Hepatocyte (in vitro differentiated cells): ENCODE measurements around the gene CKAP2. TPM values are rescaled to one million over a fixed set of nuclear protein-coding genes. Genes with fewer than 3 reads are reported as not detected.
A peak's percentile ranks its signal among the peaks of the same experiment; 100 is the strongest.

Experiments used
- DNase-seq: peaks from one replicate; pipeline ENCODE4 v3.0.0-alpha.2; 2016; ENCODE audit warnings: low spot score
- H2AFZ ChIP-seq: fragments of 200-600 bp; sonication (generic); 2 replicates; pipeline ENCODE4 v1.6.0; 2016; ENCODE audit warnings: antibody characterized with exemption, mild to moderate bottlenecking
- H3K27ac ChIP-seq: fragments of 200-600 bp; sonication (generic); 2 replicates; pipeline ENCODE4 v1.5.1; 2016; ENCODE audit warnings: mild to moderate bottlenecking
- H3K27me3 ChIP-seq: fragments of 200-600 bp; sonication (generic); 2 replicates; pipeline ENCODE4 v1.6.1; 2016
- H3K36me3 ChIP-seq: fragments of 200-600 bp; sonication (generic); replicated peaks from 2 replicates; pipeline ENCODE4 v1.5.1; 2016; ENCODE audit warnings: low read depth; ENCODE audit not compliant: insufficient read depth
- H3K4me1 ChIP-seq: fragments of 200-600 bp; sonication (generic); 2 replicates; pipeline ENCODE4 v1.5.1; 2016; ENCODE audit warnings: mild to moderate bottlenecking, moderate library complexity; ENCODE audit not compliant: insufficient read depth
- H3K4me2 ChIP-seq: fragments of 200-600 bp; sonication (generic); 2 replicates; pipeline ENCODE4 v1.6.0; 2016
- H3K4me3 ChIP-seq: fragments of 200-600 bp; sonication (generic); 2 replicates; pipeline ENCODE4 v1.5.1; 2016; ENCODE audit warnings: mild to moderate bottlenecking
- H3K79me2 ChIP-seq: fragments of 200-600 bp; sonication (generic); 2 replicates; pipeline ENCODE4 v1.6.0; 2017; ENCODE audit warnings: mild to moderate bottlenecking
- H3K9me2 ChIP-seq: fragments of 200-600 bp; sonication (generic); replicated peaks from 2 replicates; pipeline ENCODE4 v1.6.0; 2017; ENCODE audit warnings: mild to moderate bottlenecking; ENCODE audit not compliant: insufficient read depth
- H3K9me3 ChIP-seq: fragments of 200-600 bp; sonication (generic); 2 replicates; pipeline ENCODE4 v1.5.1; 2016; ENCODE audit warnings: low read depth, mild to moderate bottlenecking
- H4K20me1 ChIP-seq: fragments of 200-600 bp; sonication (generic); 2 replicates; pipeline ENCODE4 v1.6.0; 2016; ENCODE audit warnings: mild to moderate bottlenecking; ENCODE audit not compliant: insufficient read depth, poor library complexity, severe bottlenecking
- EZH2 ChIP-seq: fragments of 200-600 bp; sonication (generic); IDR thresholded peaks from 2 replicates; pipeline ENCODE4 v1.6.1; 2016; ENCODE audit warnings: antibody characterized with exemption, mild to moderate bottlenecking, borderline replicate concordance
- EZH2phosphoT487 ChIP-seq: fragments of 200-600 bp; sonication (generic); IDR thresholded peaks from one replicate; pipeline ENCODE4 v1.6.1; 2018; ENCODE audit warnings: antibody characterized with exemption, mild to moderate bottlenecking, low read depth, moderate library complexity; ENCODE audit not compliant: unreplicated experiment, severe bottlenecking
- WGBS: methylation state at CpG from one replicate; pipeline ENCODE4 v1.1.6; 2016; ENCODE audit warnings: low lambda C conversion rate; ENCODE audit errors: missing lambda C conversion rate; 5-methylcytosine and 5-hydroxymethylcytosine counted together
- polyA plus RNA-seq: library from polyadenylated mRNA; unstranded; fragments of >200 nt; fragmentation: Nextera tagmentation; extraction: Ambion mirVana; gene quantifications from 2 replicates; pipeline ENCODE4 v1.2.1, GENCODE V29; 2016
- total RNA-seq: library from RNA; depleted of rRNA; stranded (reverse); fragments of >200 nt; gene quantifications from 2 replicates; pipeline ENCODE4 v1.2.3, GENCODE V29; 2014
- TF ChIP-seq, protein P1 (sequence below): fragments of 200-600 bp; sonication (generic); IDR thresholded peaks from 2 replicates; pipeline ENCODE4 v1.5.1; 2016; ENCODE audit warnings: antibody characterized with exemption, mild to moderate bottlenecking; ENCODE audit not compliant: poor library complexity

Gene CKAP2
- total and polyA plus RNA-seq, 2 experiments from 2014 or later = 15.3 to 20.7 TPM

DNA sequence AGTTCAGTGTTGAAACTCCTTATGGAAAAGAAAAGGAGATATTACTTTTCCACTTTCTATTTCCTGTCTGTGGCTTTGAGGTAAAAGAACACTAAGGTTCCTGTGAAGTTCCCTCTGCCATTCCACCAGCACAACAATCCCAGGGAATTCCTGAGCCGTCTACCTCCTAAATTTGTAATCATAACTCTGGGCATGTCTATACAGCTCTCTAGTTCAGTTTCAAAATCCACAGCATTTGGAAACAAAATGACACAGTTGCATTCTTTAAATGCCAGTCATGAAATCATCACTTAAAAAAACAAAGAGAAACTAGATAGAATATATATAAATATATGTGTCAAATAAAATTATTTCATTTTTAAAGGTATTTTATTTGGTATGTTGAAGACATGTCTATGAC lies 40.3 kb upstream of the CKAP2 start:
- DNase-seq = no peak
- TF ChIP-seq, protein P1, sequence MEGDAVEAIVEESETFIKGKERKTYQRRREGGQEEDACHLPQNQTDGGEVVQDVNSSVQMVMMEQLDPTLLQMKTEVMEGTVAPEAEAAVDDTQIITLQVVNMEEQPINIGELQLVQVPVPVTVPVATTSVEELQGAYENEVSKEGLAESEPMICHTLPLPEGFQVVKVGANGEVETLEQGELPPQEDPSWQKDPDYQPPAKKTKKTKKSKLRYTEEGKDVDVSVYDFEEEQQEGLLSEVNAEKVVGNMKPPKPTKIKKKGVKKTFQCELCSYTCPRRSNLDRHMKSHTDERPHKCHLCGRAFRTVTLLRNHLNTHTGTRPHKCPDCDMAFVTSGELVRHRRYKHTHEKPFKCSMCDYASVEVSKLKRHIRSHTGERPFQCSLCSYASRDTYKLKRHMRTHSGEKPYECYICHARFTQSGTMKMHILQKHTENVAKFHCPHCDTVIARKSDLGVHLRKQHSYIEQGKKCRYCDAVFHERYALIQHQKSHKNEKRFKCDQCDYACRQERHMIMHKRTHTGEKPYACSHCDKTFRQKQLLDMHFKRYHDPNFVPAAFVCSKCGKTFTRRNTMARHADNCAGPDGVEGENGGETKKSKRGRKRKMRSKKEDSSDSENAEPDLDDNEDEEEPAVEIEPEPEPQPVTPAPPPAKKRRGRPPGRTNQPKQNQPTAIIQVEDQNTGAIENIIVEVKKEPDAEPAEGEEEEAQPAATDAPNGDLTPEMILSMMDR = no peak
- TF ChIP-seq EZH2phosphoT487 (no peak), EZH2 (no peak)
- H3K79me2 ChIP-seq = no peaks in the 10 kb centered on the region
- H3K4me1 ChIP-seq = no peaks in the 10 kb centered on the region
- no peaks in the 10 kb centered on the region for H3K36me3 ChIP-seq
- H3K9me2 ChIP-seq = no peaks in the 10 kb centered on the region
- no peak overlapping the region for H3K27ac ChIP-seq
- H2AFZ ChIP-seq = no peak overlapping the region
- H3K4me3 ChIP-seq = no peak overlapping the region
- WGBS = 76% methylated on average over 1 of the region's 1 CpG
- no peaks in the 10 kb centered on the region for H3K27me3 ChIP-seq
- H3K9me3 ChIP-seq = no peaks in the 10 kb centered on the region
- no peaks in the 10 kb centered on the region for H4K20me1 ChIP-seq
- no peak overlapping the region for H3K4me2 ChIP-seq

DNA sequence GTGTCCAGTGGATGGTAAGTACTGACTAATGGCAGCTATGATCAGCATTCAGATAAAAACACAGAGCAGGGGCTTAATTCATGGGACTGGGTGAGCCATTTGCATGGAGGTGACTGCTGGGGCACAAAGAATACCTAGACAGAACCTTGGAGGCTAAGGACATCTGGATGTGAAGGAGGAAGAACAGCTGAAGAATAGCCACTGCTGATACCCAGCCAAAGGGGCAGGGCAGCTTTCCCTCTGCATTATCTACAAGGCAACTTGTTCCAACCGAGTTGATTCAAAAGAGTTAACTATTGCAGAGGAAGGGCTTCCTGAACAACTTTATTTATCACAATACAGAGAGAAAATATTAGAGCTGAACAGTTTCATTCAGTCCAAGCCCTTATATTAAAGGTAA lies 36.2 kb upstream of the CKAP2 start:
- no peaks in the 10 kb centered on the region for H4K20me1 ChIP-seq
- TF ChIP-seq, protein P1 = no peak
- TF ChIP-seq EZH2 (no peak), EZH2phosphoT487 (no peak)
- H3K79me2 ChIP-seq = no peaks in the 10 kb centered on the region
- no peak overlapping the region for H3K27ac ChIP-seq
- H3K9me2 ChIP-seq = no peaks in the 10 kb centered on the region
- H3K9me3 ChIP-seq = no peaks in the 10 kb centered on the region
- no peaks in the 10 kb centered on the region for H3K4me1 ChIP-seq
- H2AFZ ChIP-seq = no peak overlapping the region
- H3K4me2 ChIP-seq = no peak overlapping the region
- H3K4me3 ChIP-seq = no peak overlapping the region
- H3K27me3 ChIP-seq = no peaks in the 10 kb centered on the region
- no peaks in the 10 kb centered on the region for H3K36me3 ChIP-seq
- 59% methylated on average over 1 of the region's 1 CpG for WGBS
- DNase-seq = no peak

DNA sequence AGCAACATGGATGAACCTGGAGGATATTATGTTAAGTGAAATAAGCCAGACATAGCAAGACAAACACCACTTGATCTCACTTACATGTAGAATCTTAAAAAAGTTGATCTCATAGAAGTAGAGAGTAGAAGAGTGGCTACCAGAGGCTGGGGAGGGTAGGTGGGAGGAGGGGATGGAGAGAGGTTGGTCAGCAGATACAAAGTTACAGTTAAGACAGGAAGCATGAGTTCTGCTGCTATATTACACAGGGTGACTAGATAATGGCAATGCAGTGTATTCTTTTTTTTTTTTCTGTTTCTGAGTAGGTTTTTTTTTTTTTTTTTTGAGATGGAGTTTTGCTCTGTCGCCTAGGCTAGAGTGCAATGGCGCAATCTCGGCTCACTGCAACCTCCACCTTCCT lies 34.1 kb upstream of the CKAP2 start:
- no peaks in the 10 kb centered on the region for H3K9me2 ChIP-seq
- H4K20me1 ChIP-seq = no peaks in the 10 kb centered on the region
- no peak overlapping the region for H2AFZ ChIP-seq
- H3K27me3 ChIP-seq = no peaks in the 10 kb centered on the region
- H3K79me2 ChIP-seq = no peaks in the 10 kb centered on the region
- no peak overlapping the region for H3K4me3 ChIP-seq
- no peak overlapping the region for H3K4me2 ChIP-seq
- DNase-seq = no peak
- H3K36me3 ChIP-seq = no peaks in the 10 kb centered on the region
- no peaks in the 10 kb centered on the region for H3K4me1 ChIP-seq
- H3K27ac ChIP-seq = no peak overlapping the region
- TF ChIP-seq EZH2 = no peak
- TF ChIP-seq, protein P1 = no peak
- no peak for TF ChIP-seq EZH2phosphoT487
- H3K9me3 ChIP-seq = no peaks in the 10 kb centered on the region
- WGBS = 100% methylated on average over 2 of the region's 3 CpGs

DNA sequence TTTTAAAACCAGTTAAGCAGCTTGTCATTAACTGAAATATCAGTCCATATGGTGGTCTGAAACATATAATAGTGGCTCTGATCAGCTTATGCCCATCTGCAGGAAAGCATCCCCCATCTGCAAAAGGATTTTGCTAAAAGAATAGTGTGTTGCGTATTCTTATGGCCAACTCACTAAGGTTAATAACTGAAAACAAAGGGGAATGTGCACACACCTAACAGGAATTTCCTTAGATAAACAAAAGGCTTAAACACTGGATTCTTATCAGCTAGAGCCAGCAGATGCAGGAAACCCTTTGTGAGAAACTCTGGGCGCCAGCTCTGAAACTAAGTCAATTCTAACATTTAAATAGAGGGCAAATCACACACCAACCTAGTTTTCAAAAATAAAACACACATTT lies 27.0 kb upstream of the CKAP2 start:
- H3K4me2 ChIP-seq = peak overlapping the region; percentile 8
- H3K27ac ChIP-seq = no peak overlapping the region
- H3K36me3 ChIP-seq = no peaks in the 10 kb centered on the region
- TF ChIP-seq, protein P1 = no peak
- TF ChIP-seq EZH2 (no peak), EZH2phosphoT487 (no peak)
- H3K79me2 ChIP-seq = no peaks in the 10 kb centered on the region
- no peak overlapping the region for H2AFZ ChIP-seq
- no peaks in the 10 kb centered on the region for H3K27me3 ChIP-seq
- no peaks in the 10 kb centered on the region for H4K20me1 ChIP-seq
- H3K4me1 ChIP-seq = no peaks in the 10 kb centered on the region
- H3K4me3 ChIP-seq = no peak overlapping the region
- no peaks in the 10 kb centered on the region for H3K9me3 ChIP-seq
- DNase-seq = peak; percentile 35
- WGBS = 55% methylated on average over 2 of the region's 2 CpGs
- H3K9me2 ChIP-seq = no peaks in the 10 kb centered on the region
